LNCAP (cell line): ENCODE results near the gene RPTOR.

Source experiments
- CTCF ChIP-seq: fragments of 450-650 bp; IDR thresholded peaks from 2 replicates; pipeline ENCODE4 v1.5.1; 2017; ENCODE audit warnings: mild to moderate bottlenecking

RPTOR gene

GRCh38 chr17:80577876-80578570 lies 33.4 kb downstream of the RPTOR start:
- TF ChIP-seq CTCF: no peak

- no peak for TF ChIP-seq CTCF
These were observed 37.5 kb downstream of the RPTOR start for GRCh38 chr17:80582165-80582564.

GRCh38 chr17:80584176-80584905 lies 39.7 kb downstream of the RPTOR start:
- no peak for TF ChIP-seq CTCF

- TF ChIP-seq CTCF: no peak
These were observed 41.5 kb downstream of the RPTOR start for GRCh38 chr17:80585890-80586845.

- no peak for TF ChIP-seq CTCF
These were observed 42.2 kb downstream of the RPTOR start for GRCh38 chr17:80586846-80587228.

GRCh38 chr17:80588702-80589383 lies 44.2 kb downstream of the RPTOR start:
- no peak for TF ChIP-seq CTCF

GRCh38 chr17:80591788-80592187 lies 47.1 kb downstream of the RPTOR start:
- no peak for TF ChIP-seq CTCF
